DOHH2 (cell line): Measurements from ENCODE around the gene GPR141.

ENCODE experiments used
- H3F3A ChIP-seq: fragments of 200-600 bp; sonication (generic), shearing (Covaris generic); 2 replicates; pipeline ENCODE4 v1.6.0; 2016; ENCODE audit warnings: antibody characterized with exemption, mild to moderate bottlenecking; ENCODE audit not compliant: control insufficient read depth, insufficient read depth
- H3K27ac ChIP-seq: fragments of 200-600 bp; sonication (generic); 2 replicates; pipeline ENCODE4 v1.5.1; 2014; ENCODE audit warnings: low read depth, mild to moderate bottlenecking, low read length, moderate library complexity
- H3K27me3 ChIP-seq: fragments of 200-600 bp; sonication (generic); 2 replicates; pipeline ENCODE4 v1.6.1; 2014; ENCODE audit warnings: mild to moderate bottlenecking, low read length, mixed read lengths; ENCODE audit not compliant: control insufficient read depth
- H3K36me3 ChIP-seq: fragments of 200-600 bp; sonication (generic); 2 replicates; pipeline ENCODE4 v1.6.1; 2014; ENCODE audit warnings: mild to moderate bottlenecking, low read length, moderate library complexity, mixed read lengths; ENCODE audit not compliant: control insufficient read depth
- H3K4me1 ChIP-seq: fragments of 200-600 bp; sonication (generic); 2 replicates; pipeline ENCODE4 v1.6.1; 2014; ENCODE audit warnings: mild to moderate bottlenecking, low read length, mixed read lengths; ENCODE audit not compliant: control insufficient read depth
- H3K4me2 ChIP-seq: fragments of 200-600 bp; sonication (generic); 2 replicates; pipeline ENCODE4 v1.6.0; 2014; ENCODE audit warnings: mild to moderate bottlenecking, low read length, moderate library complexity
- H3K4me3 ChIP-seq: fragments of 200-600 bp; sonication (generic); 2 replicates; pipeline ENCODE4 v1.5.1; 2014; ENCODE audit warnings: mild to moderate bottlenecking, low read length, mixed read lengths
- H3K79me2 ChIP-seq: fragments of 200-600 bp; sonication (generic); 2 replicates; pipeline ENCODE4 v1.6.1; 2014; ENCODE audit warnings: mild to moderate bottlenecking, low read length, mixed read lengths; ENCODE audit not compliant: control insufficient read depth
- H3K9me2 ChIP-seq: fragments of 200-600 bp; sonication (generic); replicated peaks from 2 replicates; pipeline ENCODE4 v1.6.1; 2014; ENCODE audit warnings: mild to moderate bottlenecking, low read length, mixed read lengths; ENCODE audit not compliant: control insufficient read depth
- H3K9me3 ChIP-seq: fragments of 200-600 bp; sonication (generic); 2 replicates; pipeline ENCODE4 v1.6.1; 2014; ENCODE audit warnings: antibody characterized with exemption, low read length, mixed read lengths; ENCODE audit not compliant: control insufficient read depth, insufficient read depth
- H4K20me1 ChIP-seq: fragments of 200-600 bp; sonication (generic); 2 replicates; pipeline ENCODE4 v1.6.0; 2014; ENCODE audit warnings: low read depth, mild to moderate bottlenecking, antibody characterized with exemption, low read length, moderate library complexity; ENCODE audit not compliant: control insufficient read depth, insufficient read depth
- EZH2phosphoT487 ChIP-seq: fragments of 200-600 bp; sonication (generic); IDR thresholded peaks from 2 replicates; pipeline ENCODE4 v1.6.1; 2017; ENCODE audit warnings: borderline replicate concordance, mild to moderate bottlenecking, antibody characterized with exemption, low read length, moderate library complexity, mixed read lengths
- TF ChIP-seq, protein P1 (sequence below): fragments of 200-600 bp; sonication (generic); IDR thresholded peaks from one replicate; pipeline ENCODE4 v1.5.1; 2014; ENCODE audit warnings: antibody characterized with exemption, mild to moderate bottlenecking, low read depth, low read length; ENCODE audit not compliant: poor library complexity, severe bottlenecking

Gene GPR141

GRCh38 chr7:37757563-37757962 lies 74.0 kb downstream of the GPR141 start:
- Histone ChIP-seq H3K27me3 (no peaks in the 10 kb centered on the region), H3K27ac (no peak overlapping the region), H4K20me1 (no peaks in the 10 kb centered on the region), H3K4me1 (no peaks in the 10 kb centered on the region), H3K4me2 (no peak overlapping the region), H3K4me3 (no peak overlapping the region), H3K79me2 (no peaks in the 10 kb centered on the region), H3K9me3 (no peaks in the 10 kb centered on the region), H3K9me2 (no peaks in the 10 kb centered on the region), H3K36me3 (no peaks in the 10 kb centered on the region), H3F3A (no peaks in the 10 kb centered on the region)
- TF ChIP-seq, protein P1, sequence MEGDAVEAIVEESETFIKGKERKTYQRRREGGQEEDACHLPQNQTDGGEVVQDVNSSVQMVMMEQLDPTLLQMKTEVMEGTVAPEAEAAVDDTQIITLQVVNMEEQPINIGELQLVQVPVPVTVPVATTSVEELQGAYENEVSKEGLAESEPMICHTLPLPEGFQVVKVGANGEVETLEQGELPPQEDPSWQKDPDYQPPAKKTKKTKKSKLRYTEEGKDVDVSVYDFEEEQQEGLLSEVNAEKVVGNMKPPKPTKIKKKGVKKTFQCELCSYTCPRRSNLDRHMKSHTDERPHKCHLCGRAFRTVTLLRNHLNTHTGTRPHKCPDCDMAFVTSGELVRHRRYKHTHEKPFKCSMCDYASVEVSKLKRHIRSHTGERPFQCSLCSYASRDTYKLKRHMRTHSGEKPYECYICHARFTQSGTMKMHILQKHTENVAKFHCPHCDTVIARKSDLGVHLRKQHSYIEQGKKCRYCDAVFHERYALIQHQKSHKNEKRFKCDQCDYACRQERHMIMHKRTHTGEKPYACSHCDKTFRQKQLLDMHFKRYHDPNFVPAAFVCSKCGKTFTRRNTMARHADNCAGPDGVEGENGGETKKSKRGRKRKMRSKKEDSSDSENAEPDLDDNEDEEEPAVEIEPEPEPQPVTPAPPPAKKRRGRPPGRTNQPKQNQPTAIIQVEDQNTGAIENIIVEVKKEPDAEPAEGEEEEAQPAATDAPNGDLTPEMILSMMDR: no peak
- TF ChIP-seq EZH2phosphoT487: no peak

- TF ChIP-seq, protein P1: no peak
- no peak for TF ChIP-seq EZH2phosphoT487
- Histone ChIP-seq H3K4me3 (no peak overlapping the region), H3K9me2 (no peaks in the 10 kb centered on the region), H3K36me3 (no peaks in the 10 kb centered on the region), H3K4me2 (no peak overlapping the region), H3K27me3 (no peaks in the 10 kb centered on the region), H3K4me1 (no peaks in the 10 kb centered on the region), H4K20me1 (no peaks in the 10 kb centered on the region), H3K27ac (no peak overlapping the region), H3K79me2 (no peaks in the 10 kb centered on the region), H3F3A (no peaks in the 10 kb centered on the region), H3K9me3 (no peaks in the 10 kb centered on the region)
Observed at GRCh38 chr7:37758501-37759045, 75.0 kb downstream of the GPR141 start.

DNA sequence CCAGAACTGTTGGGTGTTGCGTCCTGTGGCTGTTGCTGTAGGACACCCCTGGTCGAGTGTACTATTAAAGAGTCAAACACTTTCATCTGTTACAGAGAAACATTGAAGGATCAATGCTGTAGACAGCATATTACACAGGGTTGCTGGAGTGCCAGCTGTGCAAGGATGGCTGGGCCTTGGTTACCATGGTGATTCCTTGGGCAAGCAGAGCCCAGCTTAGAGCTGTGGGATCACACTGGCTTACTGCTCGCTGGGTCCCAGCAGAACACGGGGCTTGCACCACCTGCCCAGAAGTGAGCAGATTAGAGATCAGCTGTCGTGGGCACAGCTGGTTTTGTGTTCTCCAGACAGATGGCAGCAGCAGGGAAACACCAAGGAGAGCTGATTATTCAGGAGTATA lies 76.0 kb downstream of the GPR141 start:
- Histone ChIP-seq H3K4me2 (no peak overlapping the region), H3K4me3 (no peak overlapping the region), H3K9me2 (no peaks in the 10 kb centered on the region), H3K9me3 (no peaks in the 10 kb centered on the region), H3K36me3 (no peaks in the 10 kb centered on the region), H3K27ac (no peak overlapping the region), H3F3A (no peaks in the 10 kb centered on the region), H3K4me1 (no peaks in the 10 kb centered on the region), H4K20me1 (no peaks in the 10 kb centered on the region), H3K27me3 (no peaks in the 10 kb centered on the region), H3K79me2 (no peaks in the 10 kb centered on the region)
- TF ChIP-seq EZH2phosphoT487: no peak
- TF ChIP-seq, protein P1: no peak
